GM12873 (cell line): Measurements from ENCODE around the gene NTPCR.

Experiments used
- CTCF ChIP-seq: IDR thresholded peaks from 2 replicates; pipeline ENCODE4 v1.5.1; 2012; ENCODE audit warnings: low read depth, mild to moderate bottlenecking, moderate library complexity, low read length, control low read depth; ENCODE audit not compliant: insufficient read depth; ENCODE audit errors: missing control alignments

Gene NTPCR

GRCh38 chr1:232998138-232998537 lies 47.7 kb downstream of the NTPCR start:
- TF ChIP-seq CTCF = no peak

DNA sequence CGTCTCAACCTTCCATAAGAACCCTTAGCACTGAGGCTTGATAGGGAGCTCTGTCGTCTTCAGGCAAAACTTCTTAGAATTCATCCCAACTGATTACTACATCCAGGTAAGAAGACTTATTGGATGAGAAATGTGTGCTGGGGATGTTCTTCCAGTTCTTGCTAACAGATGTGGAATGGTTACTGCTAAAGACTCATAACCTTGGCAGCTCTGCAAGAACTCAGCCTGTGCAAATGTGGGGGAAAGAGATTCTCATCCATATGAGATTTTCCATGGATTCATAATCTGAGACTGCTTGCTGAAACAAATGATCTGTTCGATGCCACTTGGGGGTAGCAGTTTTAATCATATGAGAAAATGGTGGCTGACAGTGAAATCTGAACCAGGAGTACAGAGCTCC lies 48.2 kb downstream of the NTPCR start:
- no peak for TF ChIP-seq CTCF

DNA sequence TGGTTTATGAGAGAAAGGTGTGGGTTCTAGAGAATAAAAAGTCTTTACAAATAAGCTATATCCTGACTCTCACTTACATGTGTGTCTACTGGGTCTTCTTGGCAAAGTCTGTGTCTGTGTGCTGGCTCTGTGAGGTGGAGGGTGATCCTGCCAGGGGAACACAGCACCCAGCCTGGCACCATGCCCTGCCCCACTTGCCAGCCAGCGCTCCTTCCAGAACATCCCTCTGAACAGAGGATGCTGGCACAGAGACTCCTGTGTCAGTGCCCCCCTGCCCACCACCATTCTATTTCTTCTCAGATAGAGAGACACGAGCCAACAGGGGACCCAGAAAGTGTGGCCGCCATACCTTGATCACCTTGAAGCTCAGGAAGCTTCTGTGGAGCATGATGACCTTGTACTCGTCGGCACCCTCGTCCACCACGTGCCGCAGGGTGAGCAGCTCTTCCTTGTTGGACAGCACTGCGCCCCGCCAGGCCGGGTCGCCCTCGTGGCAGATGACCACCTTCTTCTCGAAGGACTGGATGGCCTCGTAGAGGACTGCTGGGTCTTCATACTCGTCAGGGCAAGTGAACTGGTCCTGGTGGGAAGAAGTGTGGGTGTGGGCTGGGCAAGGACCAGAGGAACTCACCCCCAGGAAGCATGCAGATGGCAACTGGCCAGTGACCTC lies 49.7 kb downstream of the NTPCR start:
- no peak for TF ChIP-seq CTCF

DNA sequence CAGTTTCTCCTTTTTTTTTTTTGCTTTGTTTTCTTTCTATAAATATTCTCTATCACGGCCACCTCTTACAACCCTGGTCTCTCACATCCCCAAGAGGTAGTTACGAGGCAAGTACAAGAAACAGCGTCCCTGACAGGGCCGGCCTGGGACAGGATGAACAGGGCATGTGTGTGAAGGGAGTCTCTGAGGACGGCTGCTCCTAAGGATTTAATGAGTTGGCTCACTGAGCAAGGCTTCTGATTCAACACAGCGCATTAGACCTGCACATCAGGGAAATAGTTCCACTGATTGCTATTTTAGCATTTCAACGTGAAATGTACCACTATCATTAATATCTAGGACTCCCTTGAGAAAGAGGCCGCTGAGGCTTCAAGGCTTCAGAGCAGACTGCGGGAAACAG lies 54.0 kb downstream of the NTPCR start:
- no peak for TF ChIP-seq CTCF

- no peak for TF ChIP-seq CTCF
Observed at GRCh38 chr1:233005156-233005555, 54.7 kb downstream of the NTPCR start.

- TF ChIP-seq CTCF = no peak
Observed at GRCh38 chr1:233005703-233006102, 55.3 kb downstream of the NTPCR start.

GRCh38 chr1:233006108-233006507 lies 55.7 kb downstream of the NTPCR start:
- TF ChIP-seq CTCF = no peak
